SKM-1 (cell line): ENCODE data around the gene MPPED2.

Experiments
- DNase-seq: peaks from one replicate; lab custom pipeline; 2025; ENCODE audit not compliant: unreplicated experiment; lab: John Stamatoyannopoulos, UW

MPPED2 gene

DNA sequence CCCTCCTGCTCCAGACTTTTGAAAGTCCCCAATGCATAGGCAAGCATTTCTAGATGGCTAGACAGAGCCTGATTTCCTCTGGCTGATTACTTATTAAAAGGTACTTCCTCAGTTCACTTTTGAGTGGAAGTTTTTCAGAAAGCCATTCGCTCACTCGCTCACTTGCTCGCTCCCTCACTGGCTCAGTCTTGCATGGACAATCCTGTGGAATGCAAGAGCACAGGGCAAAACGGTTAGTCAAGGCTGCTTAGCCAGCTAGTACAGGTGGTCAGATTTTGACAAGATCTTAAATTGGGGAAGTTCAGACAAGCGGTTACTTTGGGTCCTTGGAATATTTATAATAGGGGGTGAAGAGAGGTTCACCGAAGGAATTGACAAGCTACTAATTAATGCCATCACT, 162.3 kb downstream of the MPPED2 start:
- DNase-seq = no peak

DNA sequence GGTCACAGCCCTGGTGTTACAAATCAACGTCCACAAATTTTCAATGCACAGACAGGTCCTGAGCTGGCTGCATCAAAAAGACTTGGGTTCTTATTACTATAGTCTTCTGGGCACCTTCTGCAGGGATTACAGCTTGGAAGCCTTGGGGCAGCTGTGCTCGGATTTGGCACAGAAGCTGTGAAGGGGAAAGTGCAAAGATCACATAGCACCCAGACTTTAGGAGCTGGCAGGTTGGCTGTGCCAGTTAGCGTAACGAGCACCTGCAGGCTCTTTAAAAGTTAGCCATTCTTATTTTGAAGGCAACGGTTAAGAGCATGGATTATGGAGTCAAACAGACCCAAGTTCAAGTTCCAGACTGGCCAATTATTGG, 162.9 kb downstream of the MPPED2 start:
- DNase-seq = no peak

DNA sequence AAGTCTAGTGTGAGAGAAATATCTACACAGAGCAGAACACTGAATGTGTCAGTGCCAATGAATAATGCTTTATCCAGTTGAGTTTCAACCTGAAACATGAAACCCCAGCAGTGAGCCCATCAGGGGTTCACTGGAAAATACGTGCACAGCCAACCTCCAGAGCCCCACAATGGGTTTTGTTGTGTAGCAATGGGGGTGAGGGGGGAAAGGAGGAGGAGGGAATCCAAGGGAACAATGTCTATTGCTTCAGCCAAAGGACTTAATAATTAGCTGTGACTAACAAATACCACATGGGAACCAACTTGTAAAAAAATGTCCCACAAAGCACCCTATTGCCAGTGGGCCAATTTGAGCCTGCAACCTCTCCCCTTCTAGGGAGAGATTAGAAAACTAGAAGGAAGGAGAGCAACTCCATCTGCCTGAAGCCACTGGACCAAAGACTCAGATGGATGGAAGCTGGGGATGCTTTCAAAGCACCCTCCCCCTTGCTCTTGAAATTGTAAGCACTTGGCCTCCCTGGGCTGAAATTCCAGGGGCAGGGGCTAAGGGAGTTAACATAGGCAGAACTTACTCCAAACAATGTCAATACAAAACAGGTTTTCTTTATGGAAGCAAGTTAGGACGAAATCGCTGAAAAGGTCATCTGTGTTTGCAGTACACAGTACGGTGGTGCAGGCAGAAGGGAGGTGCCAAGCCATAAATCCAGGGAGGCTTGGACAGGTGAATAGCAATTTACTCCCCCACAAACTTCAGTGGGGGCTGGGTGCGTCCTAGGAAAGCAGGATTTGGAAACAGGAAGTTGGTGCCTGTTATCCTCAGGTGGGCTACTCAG, 163.5 kb downstream of the MPPED2 start:
- no peak for DNase-seq

DNA sequence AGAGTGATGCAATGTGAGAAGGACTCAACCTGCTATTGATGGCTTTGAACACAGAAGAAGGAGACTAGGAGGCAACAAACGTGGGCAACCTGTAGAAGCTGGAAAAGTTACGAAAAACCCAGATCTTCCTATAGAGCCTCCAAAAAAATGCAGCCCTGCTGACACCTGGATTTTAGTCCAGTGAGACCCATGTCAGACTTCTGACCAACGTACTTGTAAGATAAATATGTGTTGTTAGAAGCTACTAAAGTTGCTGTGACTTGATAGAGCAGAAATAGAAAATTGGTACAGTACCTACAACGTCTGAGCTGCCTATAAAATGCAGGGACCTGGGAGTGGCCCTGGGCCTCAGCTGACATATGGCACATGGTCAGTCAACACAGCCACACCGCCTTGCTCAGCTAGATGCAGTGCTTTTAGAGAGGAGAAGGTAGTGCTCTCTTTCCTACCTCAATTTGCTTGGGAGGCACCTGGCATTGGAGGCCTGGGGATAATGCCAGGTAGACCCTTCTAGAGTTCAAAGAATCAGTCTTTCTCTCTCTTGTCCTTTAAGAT, 165.8 kb downstream of the MPPED2 start:
- no peak for DNase-seq

DNA sequence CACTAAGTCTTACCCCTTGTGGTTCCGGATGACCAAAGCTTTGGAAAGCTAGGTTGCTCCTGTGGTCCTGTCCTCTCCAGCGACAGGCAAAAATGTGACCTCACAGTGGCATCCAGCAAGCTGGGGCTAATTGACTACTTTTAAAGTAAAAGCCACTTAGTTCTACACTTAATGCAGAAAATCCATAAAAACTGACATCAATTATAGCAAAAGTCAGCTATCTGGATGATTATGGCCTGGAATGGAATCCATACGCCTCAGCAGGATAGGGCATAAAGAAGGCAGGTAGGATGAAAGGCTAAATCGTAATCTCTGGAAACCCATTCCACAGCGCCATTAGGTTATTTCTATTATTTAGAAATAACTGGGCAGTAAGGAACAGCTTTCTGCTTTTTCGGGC, 171.3 kb downstream of the MPPED2 start:
- no peak for DNase-seq

DNA sequence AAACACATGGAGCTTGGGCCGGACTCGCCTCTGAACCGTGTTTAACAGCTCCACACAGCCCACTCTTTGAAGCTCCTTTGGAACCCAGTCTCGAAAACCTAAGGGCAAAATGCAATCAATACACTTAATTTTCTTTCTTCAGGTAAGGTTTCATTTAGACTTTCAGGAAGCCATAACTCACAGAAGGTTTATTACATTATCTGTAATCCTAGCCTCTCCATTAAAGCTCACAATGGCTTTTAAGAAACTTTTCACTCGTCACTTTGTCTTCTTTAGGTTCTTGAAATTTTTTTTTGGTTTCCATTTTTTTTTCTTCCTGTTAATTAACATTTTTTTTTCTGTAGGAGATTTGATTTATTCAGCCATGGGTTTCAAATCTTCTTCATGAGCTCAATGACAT, 171.9 kb downstream of the MPPED2 start:
- DNase-seq = no peak

DNA sequence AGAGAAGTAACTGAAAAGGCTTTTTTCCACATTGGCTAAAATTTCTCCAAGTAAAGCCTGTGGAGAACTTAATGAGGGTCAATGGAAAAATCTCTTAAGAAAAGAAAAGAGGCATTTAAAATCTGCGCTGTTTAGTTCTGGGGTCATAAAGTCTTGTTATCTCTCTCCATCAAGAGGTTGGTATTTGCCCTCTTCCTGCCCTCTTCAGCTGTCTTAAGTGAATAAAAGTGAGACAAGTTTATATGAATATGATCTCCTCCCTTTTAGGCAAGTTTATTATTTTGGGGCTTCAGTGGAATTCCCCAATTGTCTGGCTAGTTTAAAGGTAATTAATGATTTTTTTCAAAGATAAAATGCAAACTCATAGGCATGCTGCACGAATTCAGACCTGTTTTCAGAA, 173.6 kb downstream of the MPPED2 start:
- DNase-seq = no peak

DNA sequence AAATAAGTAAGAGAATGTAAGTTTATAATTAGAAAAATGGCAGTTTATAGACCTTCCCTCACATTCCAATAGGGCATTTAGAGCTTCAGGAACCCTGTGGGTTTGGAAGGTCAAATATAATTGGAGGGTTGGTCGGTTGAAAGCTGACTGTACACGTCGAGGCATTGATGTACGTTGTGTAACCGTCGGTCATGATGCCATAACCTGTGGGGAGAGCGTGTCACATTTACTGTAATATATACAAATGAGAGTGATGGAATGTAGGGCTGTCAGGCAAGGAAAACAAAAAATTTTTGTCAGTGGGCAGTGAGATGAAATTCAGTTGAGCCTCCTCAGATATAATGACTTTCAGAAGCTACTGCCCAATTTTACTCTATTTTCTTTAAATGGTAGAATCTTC, 174.8 kb downstream of the MPPED2 start:
- DNase-seq = no peak

DNA sequence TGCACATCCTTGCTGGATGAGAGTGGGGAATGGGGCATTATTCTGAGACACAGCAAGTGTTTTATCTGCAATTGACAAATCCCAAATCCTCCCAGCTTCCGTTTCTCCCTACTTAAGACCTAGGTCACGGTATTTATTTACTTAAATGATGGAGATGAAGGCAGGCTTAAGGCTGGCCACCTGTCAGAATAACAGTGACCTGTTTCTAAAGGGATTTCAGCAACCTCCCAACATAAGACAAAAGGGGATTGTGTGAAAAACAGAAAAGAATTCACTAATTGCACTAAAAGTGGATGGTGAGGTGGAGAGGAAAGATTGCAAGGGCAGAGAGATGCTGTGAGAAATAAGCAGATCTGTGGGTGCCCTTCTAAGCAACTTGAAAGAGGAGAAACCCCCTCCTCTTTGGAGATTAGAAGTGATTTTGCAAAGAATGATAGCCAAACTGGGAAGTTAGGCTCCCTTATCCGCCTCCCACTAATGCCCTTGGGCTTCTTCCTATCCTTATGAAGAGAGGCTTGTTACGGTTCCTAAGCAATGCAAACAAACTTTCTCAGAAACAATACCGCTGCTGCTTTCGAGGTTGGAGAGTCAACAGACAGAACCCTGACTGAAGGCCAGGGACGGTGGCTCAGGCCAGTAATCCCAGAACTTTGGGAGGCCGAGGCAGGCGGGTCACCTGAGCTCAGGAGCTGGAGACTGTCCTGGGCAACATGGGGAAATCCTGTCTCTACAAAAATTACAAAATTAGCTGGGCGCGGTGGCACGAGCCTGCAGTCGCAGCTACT, 179.0 kb downstream of the MPPED2 start:
- no peak for DNase-seq

DNA sequence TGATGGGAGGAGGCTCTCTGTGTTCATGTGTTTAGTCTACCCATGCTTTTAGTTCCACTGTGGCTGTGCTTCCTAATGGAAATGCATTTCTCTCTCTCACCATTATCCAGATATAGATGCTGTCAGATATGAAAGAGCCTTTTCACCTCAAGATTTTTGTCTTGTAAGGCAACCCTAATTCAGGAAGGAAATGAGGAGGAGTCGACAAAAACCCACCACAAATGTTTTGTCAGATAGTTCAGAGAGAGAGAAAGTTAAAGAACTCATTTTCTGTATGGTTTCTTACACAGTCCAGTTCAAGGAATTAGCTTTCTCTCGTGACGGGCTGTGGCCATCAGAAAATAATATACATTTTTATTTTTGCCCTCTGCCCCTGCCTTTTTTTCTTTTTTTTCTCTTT, 180.8 kb downstream of the MPPED2 start:
- DNase-seq = no peak

DNA sequence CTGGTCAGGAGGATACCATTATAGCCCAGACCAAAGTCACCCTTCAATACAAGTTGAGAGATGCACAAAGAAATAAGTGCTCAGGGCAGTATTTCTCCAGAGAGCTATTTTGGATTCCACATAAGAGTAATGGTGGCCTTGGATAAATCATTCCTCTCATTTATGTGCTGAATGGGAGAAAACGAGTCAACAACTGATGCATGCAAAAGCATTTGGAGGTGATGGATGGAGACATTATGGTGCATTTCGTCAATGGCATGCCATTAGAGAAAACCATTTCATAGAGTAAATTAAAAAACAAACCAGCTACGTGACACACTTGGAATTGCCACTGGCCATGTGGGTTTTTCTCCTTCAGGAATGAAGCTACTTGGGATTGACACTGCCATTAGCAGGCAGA, 182.0 kb downstream of the MPPED2 start:
- no peak for DNase-seq

DNA sequence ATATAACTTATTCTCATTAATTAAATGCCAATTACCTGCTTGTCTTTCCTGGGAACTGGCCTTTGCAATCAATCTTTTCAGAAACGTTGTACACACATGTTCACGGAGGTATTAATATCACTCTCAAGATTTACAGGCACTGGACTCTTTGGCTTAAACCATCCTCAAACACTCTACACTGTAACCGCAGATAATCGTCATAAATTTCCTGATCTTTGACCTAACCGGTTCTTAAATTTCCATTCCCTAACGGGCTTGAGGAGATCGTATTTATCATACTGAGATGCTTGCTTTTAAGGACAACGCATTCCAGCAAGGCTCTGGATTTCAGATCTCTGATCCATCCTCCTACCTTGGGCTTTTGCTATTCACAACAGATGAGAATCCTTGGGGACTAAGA, 190.4 kb downstream of the MPPED2 start:
- DNase-seq = no peak

DNA sequence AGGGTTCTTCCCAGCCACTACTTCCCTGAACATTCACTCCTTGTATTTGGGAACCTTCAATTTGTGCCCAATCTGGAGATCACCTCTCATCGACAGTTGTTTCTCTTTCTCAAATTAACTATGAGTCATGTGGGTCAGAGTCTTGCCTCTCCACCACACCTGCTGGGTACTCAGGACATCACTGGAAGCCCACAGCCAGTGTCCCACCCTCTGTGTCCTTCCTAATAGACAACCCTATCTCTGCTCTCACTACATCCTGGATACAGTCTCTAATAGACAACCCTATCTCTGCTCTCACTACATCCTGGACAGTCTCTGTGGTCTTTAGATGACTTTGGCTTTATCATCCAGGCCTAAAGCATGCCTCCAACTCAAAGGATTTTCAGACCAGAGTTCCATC, 193.1 kb downstream of the MPPED2 start:
- no peak for DNase-seq

DNA sequence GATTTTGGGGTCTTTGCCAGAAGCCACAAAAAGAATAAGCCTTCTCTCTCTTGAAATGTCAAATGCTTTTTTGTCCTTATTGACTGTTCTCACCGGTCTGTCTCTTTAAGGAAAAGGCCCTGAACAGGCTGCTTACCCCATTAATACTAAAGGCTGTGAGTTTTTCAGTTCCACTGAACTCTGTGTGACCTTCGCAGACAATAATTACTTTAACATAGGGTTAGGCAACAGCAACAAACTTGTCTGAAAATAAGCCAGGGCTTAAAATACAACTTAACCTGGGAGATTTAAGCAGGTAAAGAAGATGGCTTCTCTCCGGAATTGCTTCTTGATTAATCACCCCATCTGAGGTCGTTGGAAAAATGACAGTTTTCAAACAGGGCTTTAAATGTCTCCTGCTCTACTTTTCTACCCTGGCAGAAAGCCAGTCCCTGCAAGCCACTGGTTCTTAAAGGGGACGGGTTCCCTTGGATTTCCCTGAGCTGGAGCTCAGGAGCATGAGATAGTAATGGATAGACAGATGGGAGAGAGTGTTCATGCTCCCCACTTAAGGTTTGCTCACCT, 193.8 kb downstream of the MPPED2 start:
- DNase-seq = no peak

DNA sequence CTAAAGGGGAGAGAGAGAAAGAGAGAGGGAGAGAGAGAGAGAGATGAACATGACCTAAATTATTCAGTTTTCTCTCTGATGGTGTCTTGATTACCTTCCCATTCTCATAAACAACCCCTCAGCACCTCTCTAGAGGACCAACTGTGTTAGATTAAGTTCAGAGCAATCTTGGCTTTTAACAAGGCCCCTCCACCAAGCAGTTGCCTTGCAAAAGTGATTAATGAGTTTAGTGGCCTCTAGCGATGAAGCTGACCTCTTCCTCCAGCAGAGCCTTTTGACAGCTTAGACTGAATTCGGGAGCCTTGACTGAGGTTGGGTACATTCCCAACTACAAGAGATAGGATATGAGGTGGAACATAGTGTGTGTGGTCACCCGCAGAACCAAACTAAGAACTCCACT, 197.2 kb downstream of the MPPED2 start:
- DNase-seq = no peak

DNA sequence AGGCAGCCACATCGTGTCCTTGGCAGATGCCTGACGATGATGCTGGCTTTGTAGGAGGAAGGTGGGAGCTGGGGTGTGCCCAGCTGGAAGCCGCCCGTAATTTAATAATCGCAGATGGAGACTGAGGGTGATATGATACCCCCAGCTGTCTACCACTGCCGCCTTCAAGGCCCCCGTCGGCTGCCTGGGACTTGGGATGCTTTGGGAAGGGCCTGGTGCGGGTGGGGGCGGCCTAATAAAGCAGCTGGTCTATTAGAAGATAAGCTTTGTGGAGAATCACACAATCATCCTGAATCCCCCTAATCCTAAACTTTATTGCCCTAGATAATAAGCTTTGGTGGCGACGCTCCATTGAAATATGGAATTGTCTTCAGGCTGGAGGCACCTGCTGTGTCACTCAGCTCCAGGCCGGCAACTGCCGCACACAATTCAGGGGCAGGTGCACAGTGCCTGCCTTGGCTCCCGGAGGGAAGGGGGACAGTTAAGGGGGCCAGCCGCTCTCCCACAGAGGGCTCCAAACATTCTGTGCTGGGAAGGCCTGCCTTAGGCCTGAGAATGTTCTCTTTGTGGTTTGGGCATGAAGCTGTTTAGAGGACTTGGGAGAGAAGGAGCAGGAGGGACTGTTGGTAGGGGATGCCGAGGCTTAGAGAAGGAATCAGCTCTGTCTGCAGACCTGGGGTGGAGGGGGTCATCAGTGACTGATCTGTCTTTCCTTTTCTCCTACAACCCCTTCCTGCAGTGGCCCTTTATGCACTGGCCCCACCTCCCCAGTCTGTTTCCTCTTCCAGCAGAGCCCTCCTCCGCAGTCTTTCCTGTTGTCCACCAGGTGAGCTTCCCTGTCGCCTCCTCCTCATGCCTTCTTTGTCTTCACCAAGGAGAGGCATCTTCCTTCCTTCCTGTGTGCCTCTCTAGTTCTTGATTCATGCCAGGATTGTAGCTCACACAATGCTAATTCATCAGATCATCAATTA, 198.0 kb downstream of the MPPED2 start:
- DNase-seq = no peak

DNA sequence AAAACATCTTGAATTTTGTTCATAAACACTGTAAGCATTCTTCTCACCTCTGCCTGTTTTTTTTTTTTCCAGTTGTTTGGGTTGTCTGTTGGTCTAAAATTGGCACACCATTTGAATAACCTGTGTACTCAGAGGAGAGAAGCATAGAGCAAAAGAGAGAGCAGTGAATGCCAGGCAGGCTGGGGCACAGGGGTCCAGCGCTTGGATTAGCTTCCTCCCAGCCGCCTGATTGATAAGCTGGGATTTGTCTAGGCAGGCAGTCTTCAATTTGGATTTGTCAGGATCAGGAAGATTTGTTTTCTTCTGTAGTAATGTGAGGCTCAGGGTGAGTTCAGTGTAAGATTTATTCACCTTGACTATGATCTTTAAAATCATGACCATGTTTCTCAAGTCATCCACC, 204.3 kb downstream of the MPPED2 start:
- DNase-seq = no peak

DNA sequence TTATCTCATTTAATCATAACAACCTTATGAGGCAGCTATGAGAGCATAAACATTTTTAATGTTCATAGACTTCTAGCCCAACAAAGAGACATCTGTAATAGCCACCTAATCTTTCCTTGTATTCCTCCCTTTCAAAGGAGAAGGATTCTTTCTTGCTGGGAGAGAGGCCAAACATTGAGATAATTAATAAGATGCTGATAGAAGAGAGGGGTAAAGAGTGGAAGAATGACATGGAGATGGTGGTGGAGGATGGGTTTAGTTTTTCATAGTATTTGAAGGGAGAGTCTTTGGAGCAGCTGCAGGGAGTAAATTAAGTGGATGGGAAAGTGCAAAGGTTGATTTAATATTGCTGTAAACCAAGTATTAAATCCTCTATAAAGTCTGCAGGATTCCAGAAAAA, 205.3 kb downstream of the MPPED2 start:
- no peak for DNase-seq

DNA sequence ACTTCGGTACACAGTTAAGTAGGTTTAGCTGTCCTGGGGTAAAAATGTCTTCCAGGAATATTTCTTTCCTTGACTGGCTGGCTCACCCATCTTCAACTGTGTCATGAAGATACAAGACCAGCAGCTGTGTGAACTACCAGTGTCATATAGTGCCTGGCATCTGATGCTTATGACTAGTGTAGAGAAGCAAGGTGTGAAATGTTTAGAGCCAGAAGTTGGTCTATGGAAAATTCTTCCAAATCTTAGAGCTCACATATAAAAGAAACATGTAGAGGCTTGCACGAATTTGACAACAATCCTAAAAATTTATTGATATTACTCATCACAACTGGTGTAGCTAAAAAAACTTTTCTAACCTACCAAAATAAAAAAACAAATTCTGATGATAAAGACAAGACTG, 208.8 kb downstream of the MPPED2 start:
- no peak for DNase-seq

DNA sequence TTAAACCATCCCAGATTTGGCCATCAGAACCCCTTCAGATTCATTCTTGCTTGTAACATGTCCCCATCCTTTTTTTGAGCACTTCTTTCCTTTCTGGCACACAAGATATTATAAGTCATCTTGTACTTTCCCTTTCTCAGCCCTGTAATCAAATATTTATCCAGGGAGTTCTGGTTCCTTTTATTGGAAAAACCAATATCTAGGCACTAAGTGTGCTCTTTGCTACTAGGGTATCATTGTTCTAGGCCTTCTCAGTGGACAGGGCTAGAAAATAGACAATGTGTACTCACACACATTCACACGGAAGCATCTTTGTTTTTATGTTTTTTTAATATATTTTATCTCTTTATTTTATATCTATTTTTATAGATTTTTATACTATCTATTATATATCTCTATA, 216.0 kb downstream of the MPPED2 start:
- no peak for DNase-seq

DNA sequence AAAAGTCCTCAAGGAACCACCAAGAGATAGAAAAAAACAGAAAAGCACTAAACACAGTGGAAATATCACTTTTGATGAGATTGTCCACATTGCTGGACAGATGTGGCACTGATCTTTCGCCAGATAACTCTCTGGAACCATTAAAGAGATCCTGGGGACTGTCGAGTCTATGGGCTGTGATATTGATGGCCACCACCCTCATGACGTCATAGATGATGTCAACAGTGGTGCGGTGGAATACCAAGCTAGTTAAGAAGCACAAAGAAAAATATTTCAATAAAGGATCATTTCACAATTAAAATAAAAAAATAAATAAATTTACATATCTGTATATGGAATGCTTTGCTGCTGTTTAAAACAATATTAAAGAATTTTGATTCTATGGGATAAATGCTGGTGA, 217.8 kb downstream of the MPPED2 start:
- no peak for DNase-seq
